Measurements from ENCODE around the gene HPCAL4.

The HPCAL4 gene

GRCh38 chr1:39652105-39652504 is 39.1 kb downstream of the HPCAL4 start:
- FAIRE-seq, result no peak
- no peak for DNase-seq (ENCODE audit: low spot score)

GRCh38 chr1:39650431-39650830 is 40.8 kb downstream of the HPCAL4 start:
- FAIRE-seq, result no peak
- no peak for DNase-seq (ENCODE audit: low spot score)

- FAIRE-seq, result no peak
Observed at GRCh38 chr1:39649636-39650185, 41.5 kb downstream of the HPCAL4 start.

GRCh38 chr1:39648496-39648895 is 42.7 kb downstream of the HPCAL4 start:
- FAIRE-seq, result no peak

More at GRCh38 chr1:39649636-39650185, 41.5 kb downstream of the HPCAL4 start:
- DNase-seq (ENCODE audit: low spot score), result no peak

GRCh38 chr1:39647247-39647646 is 44.0 kb downstream of the HPCAL4 start:
- FAIRE-seq, result no peak

More at GRCh38 chr1:39648496-39648895, 42.7 kb downstream of the HPCAL4 start:
- DNase-seq (ENCODE audit: low spot score), result no peak

GRCh38 chr1:39646232-39647081 is 44.8 kb downstream of the HPCAL4 start:
- FAIRE-seq (no peak), DNase-seq (ENCODE audit: low spot score) (no peak)

More at GRCh38 chr1:39647247-39647646, 44.0 kb downstream of the HPCAL4 start:
- DNase-seq (ENCODE audit: low spot score), result no peak

- no peak for DNase-seq (ENCODE audit: low spot score)
- no peak for FAIRE-seq
Observed at GRCh38 chr1:39645411-39646043, 45.7 kb downstream of the HPCAL4 start.

GRCh38 chr1:39643705-39644104 is 47.5 kb downstream of the HPCAL4 start:
- DNase-seq (ENCODE audit: low spot score) (no peak), FAIRE-seq (no peak)

- no peak for FAIRE-seq
- DNase-seq (ENCODE audit: low spot score), result peak; percentile 42
Observed at GRCh38 chr1:39642796-39643195, 48.4 kb downstream of the HPCAL4 start.

GRCh38 chr1:39640861-39641260 is 50.4 kb downstream of the HPCAL4 start:
- FAIRE-seq (no peak), DNase-seq (ENCODE audit: low spot score) (no peak)

GRCh38 chr1:39639305-39640130 is 51.7 kb downstream of the HPCAL4 start, which contains the start of gene HEYL:
TSS of gene HEYL (minus strand) at chr1:39639643. CDS start at chr1:39639625, 18 bp downstream.
- DNase-seq (ENCODE audit: low spot score), result no peak
- FAIRE-seq, result no peak

GRCh38 chr1:39638965-39639304 is 52.3 kb downstream of the HPCAL4 start:
- no peak for DNase-seq (ENCODE audit: low spot score)
- FAIRE-seq, result no peak

GRCh38 chr1:39637361-39637760 is 53.9 kb downstream of the HPCAL4 start:
- FAIRE-seq, result no peak
- DNase-seq (ENCODE audit: low spot score), result no peak

GRCh38 chr1:39635871-39636210 is 55.4 kb downstream of the HPCAL4 start:
- DNase-seq (ENCODE audit: low spot score), result no peak
- FAIRE-seq, result no peak

GRCh38 chr1:39635205-39635870 is 55.9 kb downstream of the HPCAL4 start:
- FAIRE-seq (no peak), DNase-seq (ENCODE audit: low spot score) (no peak)

GRCh38 chr1:39633422-39633821 is 57.8 kb downstream of the HPCAL4 start:
- FAIRE-seq, result no peak

GRCh38 chr1:39632682-39633417 is 58.4 kb downstream of the HPCAL4 start:
- DNase-seq (ENCODE audit: low spot score) (no peak), FAIRE-seq (no peak)

More at GRCh38 chr1:39633422-39633821, 57.8 kb downstream of the HPCAL4 start:
- DNase-seq (ENCODE audit: low spot score), result no peak

- no peak for FAIRE-seq
- no peak for DNase-seq (ENCODE audit: low spot score)
Observed at GRCh38 chr1:39632323-39632681, 58.9 kb downstream of the HPCAL4 start.

- no peak for FAIRE-seq
- DNase-seq (ENCODE audit: low spot score), result no peak
Observed at GRCh38 chr1:39631361-39632322, 59.6 kb downstream of the HPCAL4 start.

All from RCC 7860 (cell line).